ENCODE results near the gene PRR5. TPM values are rescaled to one million over a fixed set of nuclear protein-coding genes. Genes with fewer than 3 reads are reported as not detected.

The PRR5 gene
- total and polyA plus RNA-seq, 2 experiments from 2014 or later, result 15.3 to 31.4 TPM

DNA sequence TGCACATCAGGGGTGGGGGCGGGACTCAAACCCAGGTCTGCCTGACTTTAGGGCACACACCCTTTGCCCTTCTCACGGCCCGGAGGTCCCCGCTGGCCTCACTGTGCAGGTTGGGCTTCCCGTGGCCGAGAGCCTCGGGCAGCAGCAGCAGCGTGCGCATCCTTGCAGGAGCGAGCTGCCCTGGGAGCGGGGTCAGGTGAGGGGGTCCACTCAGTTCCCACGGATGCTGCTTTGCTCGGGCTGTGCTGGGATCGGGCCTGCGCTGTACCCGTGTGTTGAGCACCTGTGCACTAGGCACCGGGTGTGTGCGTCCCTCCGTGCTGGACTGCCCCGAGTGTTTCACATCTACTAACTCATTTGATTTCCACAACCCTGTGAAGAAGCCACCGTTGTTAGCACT lies 25.1 kb downstream of the PRR5 start (continued):
- TF ChIP-seq ZNF331 (CRISPR knock-in tag; IDR thresholded peaks at IDR 0.05; ENCODE audit: low read depth) (no peak), ZNF114 (CRISPR knock-in tag; IDR thresholded peaks at IDR 0.05) (no peak)

DNA sequence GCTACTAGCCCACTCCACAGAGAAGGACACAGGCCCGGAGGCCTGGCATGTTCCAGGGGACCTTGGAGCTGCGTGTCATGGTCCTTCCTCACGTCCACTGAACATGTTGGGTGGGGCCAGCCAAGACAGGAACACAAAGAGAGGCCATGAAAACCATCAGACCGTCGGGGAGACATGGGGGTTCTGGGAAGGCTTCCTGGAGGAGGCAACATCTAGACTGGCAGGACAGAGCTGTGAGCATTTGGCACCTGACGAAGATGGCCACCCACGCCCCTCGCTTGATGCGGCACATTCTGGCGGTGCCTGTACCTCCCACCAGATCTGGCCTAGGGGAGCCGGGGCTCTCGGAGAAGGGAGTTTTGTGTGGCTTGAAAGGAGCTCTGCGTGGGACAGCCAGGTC lies 25.7 kb downstream of the PRR5 start:
- no peak overlapping the region for H2AFZ ChIP-seq
- no peaks in the 10 kb centered on the region for H3K9me3 Mint-ChIP-seq
- TF ChIP-seq EZH2 (IDR thresholded peaks at IDR 0.05; ENCODE audit: low read depth, unreplicated experiment) (no peak), POLR2AphosphoS5 (IDR thresholded peaks at IDR 0.05; ENCODE audit: low read depth) (no peak), JUNB (IDR thresholded peaks at IDR 0.05; ENCODE audit: unreplicated experiment) (no peak), ZNF114 (CRISPR knock-in tag; IDR thresholded peaks at IDR 0.05) (no peak), CREB1 (CRISPR knock-in tag; IDR thresholded peaks at IDR 0.05; ENCODE audit: low read depth) (no peak), ZNF331 (CRISPR knock-in tag; IDR thresholded peaks at IDR 0.05; ENCODE audit: low read depth) (no peak), EZH2phosphoT487 (IDR thresholded peaks at IDR 0.05; ENCODE audit: unreplicated experiment) (no peak)
- TF ChIP-seq, protein P1, sequence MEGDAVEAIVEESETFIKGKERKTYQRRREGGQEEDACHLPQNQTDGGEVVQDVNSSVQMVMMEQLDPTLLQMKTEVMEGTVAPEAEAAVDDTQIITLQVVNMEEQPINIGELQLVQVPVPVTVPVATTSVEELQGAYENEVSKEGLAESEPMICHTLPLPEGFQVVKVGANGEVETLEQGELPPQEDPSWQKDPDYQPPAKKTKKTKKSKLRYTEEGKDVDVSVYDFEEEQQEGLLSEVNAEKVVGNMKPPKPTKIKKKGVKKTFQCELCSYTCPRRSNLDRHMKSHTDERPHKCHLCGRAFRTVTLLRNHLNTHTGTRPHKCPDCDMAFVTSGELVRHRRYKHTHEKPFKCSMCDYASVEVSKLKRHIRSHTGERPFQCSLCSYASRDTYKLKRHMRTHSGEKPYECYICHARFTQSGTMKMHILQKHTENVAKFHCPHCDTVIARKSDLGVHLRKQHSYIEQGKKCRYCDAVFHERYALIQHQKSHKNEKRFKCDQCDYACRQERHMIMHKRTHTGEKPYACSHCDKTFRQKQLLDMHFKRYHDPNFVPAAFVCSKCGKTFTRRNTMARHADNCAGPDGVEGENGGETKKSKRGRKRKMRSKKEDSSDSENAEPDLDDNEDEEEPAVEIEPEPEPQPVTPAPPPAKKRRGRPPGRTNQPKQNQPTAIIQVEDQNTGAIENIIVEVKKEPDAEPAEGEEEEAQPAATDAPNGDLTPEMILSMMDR (conservative IDR thresholded peaks at IDR 0.05; ENCODE audit: low read depth in 2 of 2), result no peak
- TF ChIP-seq, protein P2, sequence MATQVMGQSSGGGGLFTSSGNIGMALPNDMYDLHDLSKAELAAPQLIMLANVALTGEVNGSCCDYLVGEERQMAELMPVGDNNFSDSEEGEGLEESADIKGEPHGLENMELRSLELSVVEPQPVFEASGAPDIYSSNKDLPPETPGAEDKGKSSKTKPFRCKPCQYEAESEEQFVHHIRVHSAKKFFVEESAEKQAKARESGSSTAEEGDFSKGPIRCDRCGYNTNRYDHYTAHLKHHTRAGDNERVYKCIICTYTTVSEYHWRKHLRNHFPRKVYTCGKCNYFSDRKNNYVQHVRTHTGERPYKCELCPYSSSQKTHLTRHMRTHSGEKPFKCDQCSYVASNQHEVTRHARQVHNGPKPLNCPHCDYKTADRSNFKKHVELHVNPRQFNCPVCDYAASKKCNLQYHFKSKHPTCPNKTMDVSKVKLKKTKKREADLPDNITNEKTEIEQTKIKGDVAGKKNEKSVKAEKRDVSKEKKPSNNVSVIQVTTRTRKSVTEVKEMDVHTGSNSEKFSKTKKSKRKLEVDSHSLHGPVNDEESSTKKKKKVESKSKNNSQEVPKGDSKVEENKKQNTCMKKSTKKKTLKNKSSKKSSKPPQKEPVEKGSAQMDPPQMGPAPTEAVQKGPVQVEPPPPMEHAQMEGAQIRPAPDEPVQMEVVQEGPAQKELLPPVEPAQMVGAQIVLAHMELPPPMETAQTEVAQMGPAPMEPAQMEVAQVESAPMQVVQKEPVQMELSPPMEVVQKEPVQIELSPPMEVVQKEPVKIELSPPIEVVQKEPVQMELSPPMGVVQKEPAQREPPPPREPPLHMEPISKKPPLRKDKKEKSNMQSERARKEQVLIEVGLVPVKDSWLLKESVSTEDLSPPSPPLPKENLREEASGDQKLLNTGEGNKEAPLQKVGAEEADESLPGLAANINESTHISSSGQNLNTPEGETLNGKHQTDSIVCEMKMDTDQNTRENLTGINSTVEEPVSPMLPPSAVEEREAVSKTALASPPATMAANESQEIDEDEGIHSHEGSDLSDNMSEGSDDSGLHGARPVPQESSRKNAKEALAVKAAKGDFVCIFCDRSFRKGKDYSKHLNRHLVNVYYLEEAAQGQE (IDR thresholded peaks at IDR 0.05; ENCODE audit: unreplicated experiment), result no peak
- TF ChIP-seq, protein P3, sequence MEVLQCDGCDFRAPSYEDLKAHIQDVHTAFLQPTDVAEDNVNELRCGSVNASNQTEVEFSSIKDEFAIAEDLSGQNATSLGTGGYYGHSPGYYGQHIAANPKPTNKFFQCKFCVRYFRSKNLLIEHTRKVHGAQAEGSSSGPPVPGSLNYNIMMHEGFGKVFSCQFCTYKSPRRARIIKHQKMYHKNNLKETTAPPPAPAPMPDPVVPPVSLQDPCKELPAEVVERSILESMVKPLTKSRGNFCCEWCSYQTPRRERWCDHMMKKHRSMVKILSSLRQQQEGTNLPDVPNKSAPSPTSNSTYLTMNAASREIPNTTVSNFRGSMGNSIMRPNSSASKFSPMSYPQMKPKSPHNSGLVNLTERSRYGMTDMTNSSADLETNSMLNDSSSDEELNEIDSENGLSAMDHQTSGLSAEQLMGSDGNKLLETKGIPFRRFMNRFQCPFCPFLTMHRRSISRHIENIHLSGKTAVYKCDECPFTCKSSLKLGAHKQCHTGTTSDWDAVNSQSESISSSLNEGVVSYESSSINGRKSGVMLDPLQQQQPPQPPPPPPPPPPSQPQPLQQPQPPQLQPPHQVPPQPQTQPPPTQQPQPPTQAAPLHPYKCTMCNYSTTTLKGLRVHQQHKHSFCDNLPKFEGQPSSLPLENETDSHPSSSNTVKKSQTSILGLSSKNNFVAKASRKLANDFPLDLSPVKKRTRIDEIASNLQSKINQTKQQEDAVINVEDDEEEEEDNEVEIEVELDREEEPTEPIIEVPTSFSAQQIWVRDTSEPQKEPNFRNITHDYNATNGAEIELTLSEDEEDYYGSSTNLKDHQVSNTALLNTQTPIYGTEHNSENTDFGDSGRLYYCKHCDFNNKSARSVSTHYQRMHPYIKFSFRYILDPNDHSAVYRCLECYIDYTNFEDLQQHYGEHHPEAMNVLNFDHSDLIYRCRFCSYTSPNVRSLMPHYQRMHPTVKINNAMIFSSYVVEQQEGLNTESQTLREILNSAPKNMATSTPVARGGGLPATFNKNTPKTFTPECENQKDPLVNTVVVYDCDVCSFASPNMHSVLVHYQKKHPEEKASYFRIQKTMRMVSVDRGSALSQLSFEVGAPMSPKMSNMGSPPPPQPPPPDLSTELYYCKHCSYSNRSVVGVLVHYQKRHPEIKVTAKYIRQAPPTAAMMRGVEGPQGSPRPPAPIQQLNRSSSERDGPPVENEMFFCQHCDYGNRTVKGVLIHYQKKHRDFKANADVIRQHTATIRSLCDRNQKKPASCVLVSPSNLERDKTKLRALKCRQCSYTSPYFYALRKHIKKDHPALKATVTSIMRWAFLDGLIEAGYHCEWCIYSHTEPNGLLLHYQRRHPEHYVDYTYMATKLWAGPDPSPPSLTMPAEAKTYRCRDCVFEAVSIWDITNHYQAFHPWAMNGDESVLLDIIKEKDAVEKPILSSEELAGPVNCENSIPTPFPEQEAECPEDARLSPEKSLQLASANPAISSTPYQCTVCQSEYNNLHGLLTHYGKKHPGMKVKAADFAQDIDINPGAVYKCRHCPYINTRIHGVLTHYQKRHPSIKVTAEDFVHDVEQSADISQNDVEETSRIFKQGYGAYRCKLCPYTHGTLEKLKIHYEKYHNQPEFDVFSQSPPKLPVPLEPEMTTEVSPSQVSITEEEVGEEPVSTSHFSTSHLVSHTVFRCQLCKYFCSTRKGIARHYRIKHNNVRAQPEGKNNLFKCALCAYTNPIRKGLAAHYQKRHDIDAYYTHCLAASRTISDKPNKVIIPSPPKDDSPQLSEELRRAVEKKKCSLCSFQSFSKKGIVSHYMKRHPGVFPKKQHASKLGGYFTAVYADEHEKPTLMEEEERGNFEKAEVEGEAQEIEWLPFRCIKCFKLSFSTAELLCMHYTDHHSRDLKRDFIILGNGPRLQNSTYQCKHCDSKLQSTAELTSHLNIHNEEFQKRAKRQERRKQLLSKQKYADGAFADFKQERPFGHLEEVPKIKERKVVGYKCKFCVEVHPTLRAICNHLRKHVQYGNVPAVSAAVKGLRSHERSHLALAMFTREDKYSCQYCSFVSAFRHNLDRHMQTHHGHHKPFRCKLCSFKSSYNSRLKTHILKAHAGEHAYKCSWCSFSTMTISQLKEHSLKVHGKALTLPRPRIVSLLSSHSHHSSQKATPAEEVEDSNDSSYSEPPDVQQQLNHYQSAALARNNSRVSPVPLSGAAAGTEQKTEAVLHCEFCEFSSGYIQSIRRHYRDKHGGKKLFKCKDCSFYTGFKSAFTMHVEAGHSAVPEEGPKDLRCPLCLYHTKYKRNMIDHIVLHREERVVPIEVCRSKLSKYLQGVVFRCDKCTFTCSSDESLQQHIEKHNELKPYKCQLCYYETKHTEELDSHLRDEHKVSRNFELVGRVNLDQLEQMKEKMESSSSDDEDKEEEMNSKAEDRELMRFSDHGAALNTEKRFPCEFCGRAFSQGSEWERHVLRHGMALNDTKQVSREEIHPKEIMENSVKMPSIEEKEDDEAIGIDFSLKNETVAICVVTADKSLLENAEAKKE (CRISPR knock-in tag; IDR thresholded peaks at IDR 0.05), result no peak
- no peak overlapping the region for H3K4me3 ChIP-seq
- no peaks in the 10 kb centered on the region for H3K79me2 ChIP-seq (replicated peaks; ENCODE audit: insufficient read depth)
- no peak overlapping the region for H3K4me2 ChIP-seq
- H3K27ac Mint-ChIP-seq, result no peak overlapping the region
- peaks cover 5% of the 10 kb centered on the region for H3K27me3 Mint-ChIP-seq (ENCODE audit: insufficient read depth, low read depth, poor library complexity)
- H3K4me1 Mint-ChIP-seq, result peaks cover 3% of the 10 kb centered on the region; the same call in 2 of the 3 replicates
- H3K9me2 ChIP-seq (ENCODE audit: insufficient read depth), result no peaks in the 10 kb centered on the region
- H3K36me3 Mint-ChIP-seq (ENCODE audit: low read depth), result no peaks in the 10 kb centered on the region; the same call in none of the 3 replicates
- DNase-seq (ENCODE audit: low spot score) (no peak), ATAC-seq (no peak)
- no peaks in the 10 kb centered on the region for H4K20me1 ChIP-seq (replicated peaks; ENCODE audit: insufficient read depth)
- H3K36me3 ChIP-seq (ENCODE audit: insufficient read depth), result no peaks in the 10 kb centered on the region
- H3F3A ChIP-seq (replicated peaks; ENCODE audit: low read depth), result peaks cover 4% of the 10 kb centered on the region; the same call in 1 of the 2 replicates
- no peaks in the 10 kb centered on the region for H3K4me1 ChIP-seq (ENCODE audit: insufficient read depth)
- H3K27me3 ChIP-seq (ENCODE audit: insufficient read depth), result no peaks in the 10 kb centered on the region
- H3K27ac ChIP-seq (ENCODE audit: low read depth), result no peak overlapping the region
- no peak overlapping the region for H3K4me3 Mint-ChIP-seq

Data from GM23338 (cell line).